ENCODE data around the gene KCNQ4. TPM values are rescaled to one million over a fixed set of nuclear protein-coding genes. Genes with fewer than 3 reads are reported as not detected.

KCNQ4 gene
- total and polyA plus RNA-seq, 3 donors from 2014 or later: 1.4 to 2.4 (median 2.3) TPM

GRCh38 chr1:40857737-40858136 lies 74.2 kb downstream of the KCNQ4 start:
- no peaks in the 10 kb centered on the region for H3K27me3 ChIP-seq
- no peak for DNase-seq

DNA sequence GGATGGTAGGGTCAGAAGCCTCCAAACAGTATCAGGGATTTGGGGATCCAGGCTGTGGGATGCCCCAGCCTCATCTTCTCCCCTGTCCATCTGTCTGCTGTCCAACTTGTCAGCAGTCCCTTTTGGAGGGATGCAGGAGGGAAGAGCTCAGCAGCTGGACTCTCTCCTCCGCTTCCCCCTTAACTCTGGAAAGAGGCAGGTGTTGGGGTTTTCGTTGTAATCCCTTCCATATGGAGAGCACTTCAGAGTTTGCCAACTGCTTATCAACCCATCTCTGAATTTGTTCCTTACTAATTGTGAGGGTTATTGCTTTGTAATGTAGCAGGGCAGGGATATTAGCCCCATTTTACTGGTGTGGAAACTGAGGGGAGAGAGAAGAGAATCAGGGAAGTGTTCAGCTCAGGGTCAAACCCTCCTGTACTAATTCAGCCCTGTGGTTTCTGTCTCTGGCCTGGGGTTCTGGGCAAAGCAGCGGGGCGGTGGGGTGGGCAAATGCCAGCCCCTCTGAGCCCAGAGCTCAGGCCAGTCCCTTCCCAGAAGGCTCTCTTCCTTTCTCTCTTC lies 75.3 kb downstream of the KCNQ4 start:
- H3K27me3 ChIP-seq: no peaks in the 10 kb centered on the region
- H3K4me1 ChIP-seq: peaks cover 16% of the 10 kb centered on the region
- H3K36me3 ChIP-seq (ENCODE audit: low read depth, missing control alignments): no peaks in the 10 kb centered on the region
- no peak overlapping the region for H3K4me3 ChIP-seq
- no peaks in the 10 kb centered on the region for H3K9me3 ChIP-seq
- intact Hi-C loops (cut with DNase I; ENCODE audit: low total_unique reads): no loop called here
- 82 to 93% methylated on average over 4 of the region's 4 CpGs for WGBS, 2 donors
- no peak for TF ChIP-seq CTCF (IDR thresholded peaks at IDR 0.05)
- no peak for TF ChIP-seq POLR2A (IDR thresholded peaks at IDR 0.05)
- H3K27ac ChIP-seq: no peak overlapping the region
- DNase-seq: no peak

More at GRCh38 chr1:40857737-40858136, 74.2 kb downstream of the KCNQ4 start:
- Histone ChIP-seq H3K4me1 (peaks cover 11% of the 10 kb centered on the region), H3K27ac (no peak overlapping the region), H3K4me3 (no peak overlapping the region), H3K36me3 (ENCODE audit: low read depth, missing control alignments) (no peaks in the 10 kb centered on the region), H3K9me3 (no peaks in the 10 kb centered on the region)
- TF ChIP-seq CTCF (IDR thresholded peaks at IDR 0.05) (no peak), POLR2A (IDR thresholded peaks at IDR 0.05) (no peak)
- 87 to 92% methylated on average over 1 to 2 of the region's 2 CpGs for WGBS, 2 donors
- intact Hi-C loops (cut with DNase I; ENCODE audit: low total_unique reads): no loop called here

DNA sequence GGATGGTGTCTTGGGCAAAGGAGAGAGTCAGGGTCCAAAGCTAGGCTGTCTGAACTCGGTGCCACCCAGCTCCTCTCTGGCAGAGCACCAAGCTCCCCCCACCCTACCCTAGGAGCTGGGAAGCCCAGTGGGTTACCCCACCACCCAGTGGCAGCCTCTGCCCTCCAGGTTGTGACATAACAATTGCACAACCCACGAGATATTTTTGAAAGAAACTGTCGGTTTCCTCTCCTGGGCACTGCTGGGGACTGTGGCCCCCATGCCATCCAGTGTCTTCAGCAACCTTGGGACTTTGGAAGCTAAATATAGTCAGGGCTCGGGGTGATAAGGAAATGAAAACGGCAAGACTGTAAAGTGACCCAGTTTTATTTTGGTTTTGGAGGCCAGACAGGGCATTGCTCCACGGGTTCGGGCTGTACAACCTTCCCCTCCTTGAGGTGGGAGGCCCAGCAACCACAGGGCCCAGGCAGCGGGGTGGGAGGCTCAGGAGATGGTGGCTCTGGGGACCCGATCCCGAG lies 77.2 kb downstream of the KCNQ4 start:
- no peaks in the 10 kb centered on the region for H3K36me3 ChIP-seq (ENCODE audit: low read depth, missing control alignments)
- TF ChIP-seq CTCF (IDR thresholded peaks at IDR 0.05) (no peak), POLR2A (IDR thresholded peaks at IDR 0.05) (no peak)
- WGBS, 2 donors: 11 to 14% methylated on average over 10 of the region's 10 CpGs
- intact Hi-C loops (cut with DNase I; ENCODE audit: low total_unique reads): no loop called here
- H3K4me3 ChIP-seq: peak overlapping the region; percentile 63 to 74
- H3K27ac ChIP-seq: peak overlapping the region; percentile 71 to 88
- DNase-seq: no peak
- H3K9me3 ChIP-seq: no peaks in the 10 kb centered on the region
- peaks cover 20% of the 10 kb centered on the region for H3K4me1 ChIP-seq
- H3K27me3 ChIP-seq: no peaks in the 10 kb centered on the region

GRCh38 chr1:40861224-40862003 lies 77.8 kb downstream of the KCNQ4 start:
- H3K4me1 ChIP-seq: peaks cover 23% of the 10 kb centered on the region
- peak; percentile 45 for DNase-seq
- intact Hi-C loops (cut with DNase I; ENCODE audit: low total_unique reads): no loop called here
- H3K27ac ChIP-seq: peak overlapping the region; percentile 71 to 88
- H3K27me3 ChIP-seq: no peaks in the 10 kb centered on the region
- TF ChIP-seq POLR2A (IDR thresholded peaks at IDR 0.05) (no peak), CTCF (IDR thresholded peaks at IDR 0.05) (peak in 1 of 3 experiments; percentile 2)
- H3K9me3 ChIP-seq: no peaks in the 10 kb centered on the region
- 0 to 17% methylated on average over 7 to 39 of the region's 98 CpGs for WGBS, 2 donors
- no peaks in the 10 kb centered on the region for H3K36me3 ChIP-seq (ENCODE audit: low read depth, missing control alignments)
- H3K4me3 ChIP-seq: peak overlapping the region; percentile 63 to 74
